Immature natural killer cell (primary cell): ENCODE results near the gene ACSS1. TPM values are rescaled to one million over a fixed set of nuclear protein-coding genes. Genes with fewer than 3 reads are reported as not detected.

ENCODE experiments used
- DNase-seq, 3 donors: peaks; one replicate each; pipeline ENCODE4 v3.0.0; 2022; ENCODE audit warnings: mixed read lengths in 1 of 3
- H3K27ac Mint-ChIP-seq, 6 donors: one replicate each; pipeline ENCODE4 v1.8.0; 2020; ENCODE audit warnings: mixed read lengths in 6 of 6, mild to moderate bottlenecking in 5 of 6, inconsistent platforms in 4 of 6, moderate library complexity in 3 of 6
- H3K27me3 Mint-ChIP-seq, 3 donors: one replicate each; pipeline ENCODE4 v1.8.0; 2020 to 2021; ENCODE audit warnings: low read depth in 3 of 3, mild to moderate bottlenecking in 3 of 3, mixed read lengths in 3 of 3, moderate library complexity in 3 of 3, inconsistent platforms in 1 of 3
- H3K36me3 Mint-ChIP-seq, 3 donors: one replicate each; pipeline ENCODE4 v1.8.0; 2020; ENCODE audit warnings: mixed read lengths in 3 of 3, inconsistent platforms in 2 of 3, mild to moderate bottlenecking in 2 of 3
- H3K4me1 Mint-ChIP-seq, 2 donors: one replicate each; pipeline ENCODE4 v1.8.0; 2020; ENCODE audit warnings: inconsistent platforms in 2 of 2, mild to moderate bottlenecking in 2 of 2, mixed read lengths in 2 of 2, moderate library complexity in 1 of 2
- H3K4me3 Mint-ChIP-seq, 5 donors: one replicate each; pipeline ENCODE4 v1.8.0; 2020; ENCODE audit warnings: mild to moderate bottlenecking in 5 of 5, mixed read lengths in 5 of 5, inconsistent platforms in 3 of 5, moderate library complexity in 3 of 5
- H3K9me3 Mint-ChIP-seq, 6 donors: one replicate each; pipeline ENCODE4 v1.8.0; 2020; ENCODE audit warnings: mild to moderate bottlenecking in 6 of 6, mixed read lengths in 6 of 6, inconsistent platforms in 4 of 6, moderate library complexity in 3 of 6
- polyA plus RNA-seq, 3 donors: library from polyadenylated mRNA; unstranded; fragments of 300-500 nt; fragmentation: Illumina TruSeq; gene quantifications; one replicate each; pipeline ENCODE4 v1.2.3, GENCODE V29; 2021

The ACSS1 gene
- polyA plus RNA-seq, 3 donors from 2014 or later, result 66.6 to 85.2 (median 83.7) TPM

- peaks cover 0 to 8% (median 0%) of the 10 kb centered on the region in 3 donors for H3K36me3 Mint-ChIP-seq
- peak overlapping the region in 2 of 6 donors; percentile 42 to 55 for H3K27ac Mint-ChIP-seq
- H3K27me3 Mint-ChIP-seq, result peaks cover 0 to 2% (median 1%) of the 10 kb centered on the region in 3 donors
- H3K9me3 Mint-ChIP-seq, result no peaks in the 10 kb centered on the region
- no peak for DNase-seq
- H3K4me1 Mint-ChIP-seq, result peaks cover 47 to 79% of the 10 kb centered on the region in 2 donors
- no peak overlapping the region for H3K4me3 Mint-ChIP-seq
These were observed 37.0 kb downstream of the ACSS1 start for GRCh38 chr20:25020901-25021301.

- DNase-seq, result no peak
- peaks cover 0 to 8% (median 0%) of the 10 kb centered on the region in 3 donors for H3K36me3 Mint-ChIP-seq
- no peaks in the 10 kb centered on the region for H3K9me3 Mint-ChIP-seq
- H3K27me3 Mint-ChIP-seq, result peaks cover 0 to 2% (median 1%) of the 10 kb centered on the region in 3 donors
- peaks cover 51 to 79% of the 10 kb centered on the region in 2 donors for H3K4me1 Mint-ChIP-seq
- H3K4me3 Mint-ChIP-seq, result no peak overlapping the region
- H3K27ac Mint-ChIP-seq, result peak overlapping the region in 2 of 6 donors; percentile 45 to 55
These were observed 37.6 kb downstream of the ACSS1 start for GRCh38 chr20:25020345-25020744.

GRCh38 chr20:25019381-25020155, 38.4 kb downstream of the ACSS1 start:
- peaks cover 57 to 81% of the 10 kb centered on the region in 2 donors for H3K4me1 Mint-ChIP-seq
- peaks cover 0 to 2% (median 1%) of the 10 kb centered on the region in 3 donors for H3K27me3 Mint-ChIP-seq
- DNase-seq, result no peak
- no peak overlapping the region for H3K4me3 Mint-ChIP-seq
- peak overlapping the region in 5 of 6 donors; percentile 32 to 80 (median 71) for H3K27ac Mint-ChIP-seq
- peaks cover 0 to 8% (median 0%) of the 10 kb centered on the region in 3 donors for H3K36me3 Mint-ChIP-seq
- no peaks in the 10 kb centered on the region for H3K9me3 Mint-ChIP-seq

- H3K9me3 Mint-ChIP-seq, result no peaks in the 10 kb centered on the region
- H3K27me3 Mint-ChIP-seq, result no peaks in the 10 kb centered on the region
- DNase-seq, result no peak
- peaks cover 3 to 11% (median 3%) of the 10 kb centered on the region in 3 donors for H3K36me3 Mint-ChIP-seq
- H3K4me3 Mint-ChIP-seq, result no peak overlapping the region
- peaks cover 53 to 81% of the 10 kb centered on the region in 2 donors for H3K4me1 Mint-ChIP-seq
- peak overlapping the region; percentile 53 to 80 (median 72) for H3K27ac Mint-ChIP-seq
These were observed 39.1 kb downstream of the ACSS1 start for GRCh38 chr20:25018841-25019240.

GRCh38 chr20:25018425-25018824, 39.5 kb downstream of the ACSS1 start:
- no peak for DNase-seq
- H3K27me3 Mint-ChIP-seq, result no peaks in the 10 kb centered on the region
- H3K4me1 Mint-ChIP-seq, result peaks cover 49 to 77% of the 10 kb centered on the region in 2 donors
- H3K4me3 Mint-ChIP-seq, result no peak overlapping the region
- peaks cover 3 to 10% (median 3%) of the 10 kb centered on the region in 3 donors for H3K36me3 Mint-ChIP-seq
- no peaks in the 10 kb centered on the region for H3K9me3 Mint-ChIP-seq
- peak overlapping the region; percentile 53 to 80 (median 72) for H3K27ac Mint-ChIP-seq

- Mint-ChIP-seq H3K4me1 (peaks cover 45 to 69% of the 10 kb centered on the region in 2 donors), H3K36me3 (peaks cover 10 to 17% (median 10%) of the 10 kb centered on the region in 3 donors), H3K27me3 (no peaks in the 10 kb centered on the region), H3K27ac (peak overlapping the region; percentile 46 to 92 (median 80)), H3K9me3 (no peaks in the 10 kb centered on the region), H3K4me3 (no peak overlapping the region)
- DNase-seq, result no peak
These were observed 40.6 kb downstream of the ACSS1 start for GRCh38 chr20:25017257-25017803.

GRCh38 chr20:25016471-25016870, 41.5 kb downstream of the ACSS1 start:
- no peaks in the 10 kb centered on the region for H3K27me3 Mint-ChIP-seq
- peaks cover 10 to 19% (median 12%) of the 10 kb centered on the region in 3 donors for H3K36me3 Mint-ChIP-seq
- H3K27ac Mint-ChIP-seq, result peak overlapping the region; percentile 60 to 92 (median 86)
- H3K9me3 Mint-ChIP-seq, result no peaks in the 10 kb centered on the region
- peaks cover 45 to 69% of the 10 kb centered on the region in 2 donors for H3K4me1 Mint-ChIP-seq
- DNase-seq, result no peak
- H3K4me3 Mint-ChIP-seq, result peak overlapping the region in 3 of 5 donors; percentile 36 to 59 (median 41)

- Mint-ChIP-seq H3K9me3 (no peaks in the 10 kb centered on the region), H3K36me3 (peaks cover 10 to 24% (median 12%) of the 10 kb centered on the region in 3 donors), H3K27ac (peak overlapping the region; percentile 60 to 92 (median 86)), H3K4me3 (peak overlapping the region; percentile 36 to 66 (median 44)), H3K4me1 (peaks cover 45 to 69% of the 10 kb centered on the region in 2 donors), H3K27me3 (no peaks in the 10 kb centered on the region)
- DNase-seq, result peak; percentile 59 to 73 (median 63)
These were observed 42.0 kb downstream of the ACSS1 start for GRCh38 chr20:25015986-25016385.

- Mint-ChIP-seq H3K36me3 (peaks cover 12 to 31% (median 20%) of the 10 kb centered on the region in 3 donors), H3K27me3 (no peaks in the 10 kb centered on the region), H3K9me3 (no peaks in the 10 kb centered on the region), H3K27ac (peak overlapping the region; percentile 34 to 92 (median 80)), H3K4me3 (peak overlapping the region in 1 of 5 donors; percentile 48), H3K4me1 (peaks cover 38 to 58% of the 10 kb centered on the region in 2 donors)
- no peak for DNase-seq
These were observed 43.1 kb downstream of the ACSS1 start for GRCh38 chr20:25014816-25015215.

GRCh38 chr20:25013478-25014380, 44.2 kb downstream of the ACSS1 start:
- Mint-ChIP-seq H3K9me3 (no peaks in the 10 kb centered on the region), H3K36me3 (peaks cover 16 to 39% (median 25%) of the 10 kb centered on the region in 3 donors), H3K27me3 (no peaks in the 10 kb centered on the region), H3K4me3 (no peak overlapping the region), H3K4me1 (peaks cover 28 to 47% of the 10 kb centered on the region in 2 donors), H3K27ac (peak overlapping the region in 3 of 6 donors; percentile 55 to 88 (median 77))
- no peak for DNase-seq

GRCh38 chr20:25012616-25013189, 45.2 kb downstream of the ACSS1 start:
- Mint-ChIP-seq H3K36me3 (peaks cover 20 to 49% (median 26%) of the 10 kb centered on the region in 3 donors), H3K4me3 (no peak overlapping the region)
- no peak for DNase-seq

GRCh38 chr20:25011831-25012241, 46.1 kb downstream of the ACSS1 start:
- DNase-seq, result no peak
- Mint-ChIP-seq H3K4me1 (peaks cover 22 to 29% of the 10 kb centered on the region in 2 donors), H3K36me3 (peaks cover 20 to 57% (median 29%) of the 10 kb centered on the region in 3 donors), H3K27ac (no peak overlapping the region), H3K27me3 (no peaks in the 10 kb centered on the region), H3K9me3 (no peaks in the 10 kb centered on the region), H3K4me3 (no peak overlapping the region)

More at GRCh38 chr20:25012616-25013189, 45.2 kb downstream of the ACSS1 start:
- Mint-ChIP-seq H3K27ac (no peak overlapping the region), H3K9me3 (no peaks in the 10 kb centered on the region), H3K27me3 (no peaks in the 10 kb centered on the region), H3K4me1 (peaks cover 26 to 37% of the 10 kb centered on the region in 2 donors)

GRCh38 chr20:25011261-25011660, 46.7 kb downstream of the ACSS1 start:
- no peaks in the 10 kb centered on the region for H3K27me3 Mint-ChIP-seq
- peak overlapping the region in 2 of 6 donors; percentile 16 to 40 for H3K27ac Mint-ChIP-seq
- no peak overlapping the region for H3K4me3 Mint-ChIP-seq
- peaks cover 17 to 24% of the 10 kb centered on the region in 2 donors for H3K4me1 Mint-ChIP-seq
- DNase-seq, result no peak
- no peaks in the 10 kb centered on the region for H3K9me3 Mint-ChIP-seq
- H3K36me3 Mint-ChIP-seq, result peaks cover 20 to 62% (median 32%) of the 10 kb centered on the region in 3 donors
